H4 (cell line): ENCODE measurements around the gene SUPT5H. TPM values are rescaled to one million over a fixed set of nuclear protein-coding genes. Genes with fewer than 3 reads are reported as not detected.

ENCODE experiments used
- DNase-seq: peaks from one replicate; pipeline ENCODE4 v3.0.0-alpha.2; 2015; ENCODE audit warnings: low spot score
- total RNA-seq: library from RNA; depleted of rRNA; stranded (reverse); fragments of >200 nt; shearing (Covaris generic); gene quantifications from 2 replicates; pipeline ENCODE4 v1.2.3, GENCODE V29; 2014; rRNA removed

The SUPT5H gene
- total RNA-seq, 1 experiment from 2014 or later = 70.1 TPM

GRCh38 chr19:39520541-39521484 lies 75.4 kb downstream of the SUPT5H start:
- no peak for DNase-seq

DNA sequence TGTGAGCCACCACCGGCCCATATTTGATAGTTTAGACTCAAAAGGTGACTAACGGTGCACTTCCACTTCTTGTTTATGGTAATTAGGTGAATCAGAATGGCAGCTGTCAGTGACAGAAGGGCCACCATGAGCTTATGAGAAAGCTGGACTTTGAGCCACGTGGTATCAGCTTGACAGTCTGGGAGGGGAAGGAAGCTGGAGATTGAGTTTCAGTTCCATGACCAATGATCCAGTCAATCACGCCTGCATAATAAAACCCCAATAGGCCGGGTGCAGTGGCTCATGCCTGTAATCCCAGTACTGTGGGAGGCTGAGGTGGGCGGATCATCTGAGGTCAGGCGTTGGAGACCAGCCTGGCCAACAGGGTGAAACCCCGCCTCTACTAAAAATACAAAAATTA lies 79.1 kb downstream of the SUPT5H start:
- no peak for DNase-seq

GRCh38 chr19:39525205-39525604 lies 79.8 kb downstream of the SUPT5H start:
- DNase-seq = no peak

Other genes starting within 250 kb of the SUPT5H start
- not detected in 2 replicates for gene NCCRP1, start 248.6 kb upstream of the SUPT5H start, total RNA-seq
- gene SYCN, start 241.3 kb upstream of the SUPT5H start, total RNA-seq = not detected in 2 replicates
- not detected in 2 replicates for gene IFNL3, start 200.6 kb upstream of the SUPT5H start, total RNA-seq
- gene IFNL4, start 196.7 kb upstream of the SUPT5H start, total RNA-seq = not detected in 2 replicates
- gene IFNL2, start 177.2 kb upstream of the SUPT5H start, total RNA-seq = not detected in 2 replicates
- gene IFNL1, start 149.2 kb upstream of the SUPT5H start, total RNA-seq = not detected in 2 replicates
- gene LRFN1, start 124.7 kb upstream of the SUPT5H start, total RNA-seq = 0.68 and 0.72 TPM in 2 replicates
- gene GMFG, start 109.5 kb upstream of the SUPT5H start, total RNA-seq = 13.3 and 14.1 TPM in 2 replicates
- 33.9 and 35.3 TPM in 2 replicates for gene SAMD4B, start 103.2 kb upstream of the SUPT5H start, total RNA-seq
- 40.8 and 62.0 TPM in 2 replicates for gene PAF1, start 54.5 kb upstream of the SUPT5H start, total RNA-seq
- 26.7 and 58.5 TPM in 2 replicates for gene MED29, start 54.2 kb upstream of the SUPT5H start, total RNA-seq
- 4.0 and 5.7 TPM in 2 replicates for gene ZFP36, start 38.7 kb upstream of the SUPT5H start, total RNA-seq
- 5.3 and 7.1 TPM in 2 replicates for gene PLEKHG2, start 32.9 kb upstream of the SUPT5H start, total RNA-seq
- gene RPS16, start 9.6 kb upstream of the SUPT5H start, total RNA-seq = 8.0 and 83.0 TPM in 2 replicates
- 91.9 and 122 TPM in 2 replicates for gene TIMM50, start 35.3 kb downstream of the SUPT5H start, total RNA-seq
- gene DLL3, start 53.4 kb downstream of the SUPT5H start, total RNA-seq = 2.0 and 2.2 TPM in 2 replicates
- gene SELENOV, start 69.6 kb downstream of the SUPT5H start, total RNA-seq = not detected in 2 replicates
- gene EID2B, start 87.3 kb downstream of the SUPT5H start, total RNA-seq = 3.2 and 3.3 TPM in 2 replicates
- 10.8 and 11.5 TPM in 2 replicates for gene EID2, start 94.6 kb downstream of the SUPT5H start, total RNA-seq
- not detected in 2 replicates for gene LGALS13, start 156.9 kb downstream of the SUPT5H start, total RNA-seq
- gene LGALS16, start 210.3 kb downstream of the SUPT5H start, total RNA-seq = not detected in 2 replicates